HepG2 (cell line): ENCODE measurements around the gene TMEM221. TPM values are rescaled to one million over a fixed set of nuclear protein-coding genes. Genes with fewer than 3 reads are reported as not detected.
A peak's percentile ranks its signal among the peaks of the same experiment; 100 is the strongest.

ENCODE experiments used
- ELF3 ChIP-seq: IDR thresholded peaks from 2 replicates; pipeline ENCODE4 v1.6.1; 2016; ENCODE audit warnings: missing genetic modification reagents, missing compliant biosample characterization
- FOXK2 ChIP-seq: fragments of 450-650 bp; IDR thresholded peaks from 2 replicates; pipeline ENCODE4 v1.6.1; 2016
- FOXO1 ChIP-seq: sonication (generic); formaldehyde crosslinking; IDR thresholded peaks from 2 replicates; pipeline ENCODE4 v1.4.0; 2020; ENCODE audit warnings: missing genetic modification reagents
- GATAD2A ChIP-seq: IDR thresholded peaks from 2 replicates; pipeline ENCODE4 v1.6.1; 2016
- HDAC2 ChIP-seq: sonication (generic); formaldehyde crosslinking; IDR thresholded peaks from 2 replicates; pipeline ENCODE4 v1.4.0; 2020; ENCODE audit warnings: missing genetic modification reagents
- HMGA1 ChIP-seq: sonication (generic); formaldehyde crosslinking; conservative IDR thresholded peaks from 2 replicates; pipeline ENCODE4 v1.4.0; 2020; ENCODE audit warnings: missing genetic modification reagents
- ISL2 ChIP-seq: sonication (generic); formaldehyde crosslinking; IDR thresholded peaks from 2 replicates; pipeline ENCODE4 v1.5.0; 2020; ENCODE audit warnings: missing genetic modification reagents
- MAFF ChIP-seq: IDR thresholded peaks from 2 replicates; pipeline ENCODE4 v1.6.1; 2011; ENCODE audit warnings: low read depth, low read length, improper control_type of control experiment
- MIXL1 ChIP-seq: IDR thresholded peaks from 2 replicates; pipeline ENCODE4 v1.6.1; 2016
- NFIC ChIP-seq: IDR thresholded peaks from 2 replicates; pipeline ENCODE4 v1.6.1; 2012; ENCODE audit warnings: mild to moderate bottlenecking, low read length, inconsistent platforms
- NFYB ChIP-seq: sonication (generic); formaldehyde crosslinking; IDR thresholded peaks from 2 replicates; pipeline ENCODE4 v1.4.0; 2020; ENCODE audit warnings: missing genetic modification reagents
- PPARG ChIP-seq: conservative IDR thresholded peaks from 2 replicates; pipeline ENCODE4 v1.6.1; 2016; ENCODE audit warnings: missing biosample characterization, missing genetic modification reagents
- PREB ChIP-seq: sonication (generic); formaldehyde crosslinking; IDR thresholded peaks from 2 replicates; pipeline ENCODE4 v1.4.0; 2020; ENCODE audit warnings: missing genetic modification reagents
- RCOR2 ChIP-seq: IDR thresholded peaks from 2 replicates; pipeline ENCODE4 v1.6.1; 2016; ENCODE audit warnings: missing biosample characterization, missing genetic modification reagents
- TEAD2 ChIP-seq: sonication (generic); formaldehyde crosslinking; IDR thresholded peaks from 2 replicates; pipeline ENCODE4 v1.9.0; 2021; ENCODE audit warnings: missing genetic modification reagents
- YEATS4 ChIP-seq: sonication (generic); formaldehyde crosslinking; IDR thresholded peaks from 2 replicates; pipeline ENCODE4 v1.4.0; 2020; ENCODE audit warnings: missing genetic modification reagents, borderline replicate concordance
- ZBTB2 ChIP-seq: sonication (generic); formaldehyde crosslinking; IDR thresholded peaks from 2 replicates; pipeline ENCODE4 v1.8.0; 2022; ENCODE audit warnings: low read depth, missing genetic modification reagents
- ZBTB44 ChIP-seq: sonication (generic); formaldehyde crosslinking; IDR thresholded peaks from 2 replicates; pipeline ENCODE4 v1.4.0; 2020; ENCODE audit warnings: missing genetic modification reagents
- ZFP82 ChIP-seq: sonication (generic); formaldehyde crosslinking; IDR thresholded peaks from 2 replicates; pipeline ENCODE4 v1.5.1; 2020; ENCODE audit warnings: mild to moderate bottlenecking, missing genetic modification reagents, borderline replicate concordance
- ZMYM4 ChIP-seq: sonication (generic); formaldehyde crosslinking; IDR thresholded peaks from 2 replicates; pipeline ENCODE4 v1.8.1; 2023; ENCODE audit warnings: mild to moderate bottlenecking, missing genetic modification reagents
- ZNF10 ChIP-seq: sonication (generic); formaldehyde crosslinking; IDR thresholded peaks from 2 replicates; pipeline ENCODE4 v1.4.0; 2020; ENCODE audit warnings: mild to moderate bottlenecking, low read depth, missing genetic modification reagents, borderline replicate concordance
- ZNF136 ChIP-seq: sonication (generic); formaldehyde crosslinking; IDR thresholded peaks from 2 replicates; pipeline ENCODE4 v1.8.1; 2022; ENCODE audit warnings: low read depth, mild to moderate bottlenecking, moderate library complexity, missing genetic modification reagents
- ZNF281 ChIP-seq: sonication (generic); formaldehyde crosslinking; IDR thresholded peaks from 2 replicates; pipeline ENCODE4 v1.4.0; 2020; ENCODE audit warnings: missing genetic modification reagents, borderline replicate concordance
- ZNF737 ChIP-seq: sonication (generic); formaldehyde crosslinking; IDR thresholded peaks from 2 replicates; pipeline ENCODE4 v1.5.0; 2020; ENCODE audit warnings: missing genetic modification reagents, mild to moderate bottlenecking, borderline replicate concordance
- ZZZ3 ChIP-seq: sonication (generic); formaldehyde crosslinking; IDR thresholded peaks from 2 replicates; pipeline ENCODE4 v1.4.0; 2020; ENCODE audit warnings: missing genetic modification reagents, mild to moderate bottlenecking, borderline replicate concordance
- polyA plus RNA-seq, 8 experiments: library from polyadenylated mRNA; depleted of rRNA in 3 of 8; stranded (reverse) in 7 of 8; unstranded in 1 of 8; fragments of >200 nt; fragmentation: Illumina TruSeq in 4 of 8; extraction: Trizol in 4 of 8; gene quantifications; 2 replicates each; pipeline versions ENCODE4 v1.2.1 to v1.2.3, GENCODE V29; 2011 to 2016; ENCODE audit warnings: low read depth in 4 of 8, missing spikeins in 1 of 8, mixed read lengths in 1 of 8; ENCODE audit not compliant: insufficient read depth in 1 of 8
- total RNA-seq, 5 experiments: library from RNA; depleted of rRNA; stranded (reverse); fragments of >200 nt; fragmentation: Illumina TruSeq; extraction: Trizol; gene quantifications; 2 replicates each; pipeline ENCODE4 v1.2.3, GENCODE V29; 2016; ENCODE audit warnings: low read depth in 1 of 5
- TF ChIP-seq, protein P1 (sequence below): IDR thresholded peaks from 2 replicates; pipeline ENCODE4 v1.6.1; 2018; ENCODE audit warnings: missing genetic modification reagents

TMEM221 gene
- total and polyA plus RNA-seq, 2 of the 13 experiments (the other 11 are each of a cell fraction or from before 2014, with no cell fraction given): 0.33 to 0.77 TPM

GRCh38 chr19:17469481-17470067 is 21.1 kb upstream of the TMEM221 start (continued):
- no peak for TF ChIP-seq ISL2
- TF ChIP-seq FOXK2: no peak
- TF ChIP-seq ZNF281 (CRISPR knock-in tag): peak; percentile 80
- no peak for TF ChIP-seq PPARG
- no peak for TF ChIP-seq TEAD2 (CRISPR knock-in tag)
- no peak for TF ChIP-seq ZNF136
- TF ChIP-seq RCOR2 (CRISPR knock-in tag): no peak
- TF ChIP-seq MAFF: no peak
- TF ChIP-seq YEATS4 (CRISPR knock-in tag): peak; percentile 48
- TF ChIP-seq ZBTB2 (CRISPR knock-in tag): no peak
- TF ChIP-seq GATAD2A: 0 out of 2 replicates have a peak, but pooled peaks have one; percentile 7
- no peak for TF ChIP-seq PREB (CRISPR knock-in tag)
- TF ChIP-seq ZZZ3 (CRISPR knock-in tag): no peak
- TF ChIP-seq, protein P1, sequence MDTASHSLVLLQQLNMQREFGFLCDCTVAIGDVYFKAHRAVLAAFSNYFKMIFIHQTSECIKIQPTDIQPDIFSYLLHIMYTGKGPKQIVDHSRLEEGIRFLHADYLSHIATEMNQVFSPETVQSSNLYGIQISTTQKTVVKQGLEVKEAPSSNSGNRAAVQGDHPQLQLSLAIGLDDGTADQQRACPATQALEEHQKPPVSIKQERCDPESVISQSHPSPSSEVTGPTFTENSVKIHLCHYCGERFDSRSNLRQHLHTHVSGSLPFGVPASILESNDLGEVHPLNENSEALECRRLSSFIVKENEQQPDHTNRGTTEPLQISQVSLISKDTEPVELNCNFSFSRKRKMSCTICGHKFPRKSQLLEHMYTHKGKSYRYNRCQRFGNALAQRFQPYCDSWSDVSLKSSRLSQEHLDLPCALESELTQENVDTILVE (CRISPR knock-in tag): no peak
- no peak for TF ChIP-seq ZFP82 (CRISPR knock-in tag)
- TF ChIP-seq MIXL1: no peak
- no peak for TF ChIP-seq NFYB (CRISPR knock-in tag)
- no peak for TF ChIP-seq NFIC
- no peak for TF ChIP-seq HDAC2
- 0 out of 2 replicates have a peak, but pooled peaks have one; percentile 12 for TF ChIP-seq ZMYM4 (CRISPR knock-in tag)
- no peak for TF ChIP-seq FOXO1
- TF ChIP-seq ELF3 (CRISPR knock-in tag): no peak
- no peak for TF ChIP-seq HMGA1
- TF ChIP-seq ZBTB44 (CRISPR knock-in tag): no peak
- no peak for TF ChIP-seq ZNF737 (CRISPR knock-in tag)
- no peak for TF ChIP-seq ZNF10 (CRISPR knock-in tag)
